Thyroid gland (tissue), 4 donors: ENCODE results near the gene SUPV3L1. TPM values are rescaled to one million over a fixed set of nuclear protein-coding genes. Genes with fewer than 3 reads are reported as not detected.

Experiments used
- DNase-seq, 2 donors: peaks; one replicate each; pipeline ENCODE4 v3.0.0-alpha.2; 2019
- H3K27ac ChIP-seq, 3 donors: fragments of 200-600 bp; sonication (generic); 1 replicate in 2 of 3; 2 replicates in 1 of 3; pipeline ENCODE4 v1.5.1; 2016 to 2019; ENCODE audit warnings: mild to moderate bottlenecking in 1 of 3, moderate library complexity in 1 of 3
- H3K27me3 ChIP-seq: fragments of 200-600 bp; sonication (generic); one replicate; pipeline ENCODE4 v1.5.1; 2019
- H3K36me3 ChIP-seq, 2 donors: fragments of 200-600 bp; sonication (generic); one replicate each; pipeline ENCODE4 v1.5.1; 2016 to 2019
- H3K4me1 ChIP-seq, 2 donors: fragments of 200-600 bp; sonication (generic); one replicate each; pipeline ENCODE4 v1.5.1; 2017 to 2019
- H3K4me3 ChIP-seq, 3 donors: fragments of 200-600 bp; sonication (generic); replicated peaks in 1 of 3; 1 replicate in 2 of 3; 2 replicates in 1 of 3; pipeline ENCODE4 v1.5.1; 2016; ENCODE audit warnings: mild to moderate bottlenecking in 1 of 3
- H3K9me3 ChIP-seq: fragments of 200-600 bp; sonication (generic); one replicate; pipeline ENCODE4 v1.5.1; 2017
- POLR2A ChIP-seq, 2 donors: fragments of 450-650 bp; IDR thresholded peaks; one replicate each; pipeline ENCODE4 v1.6.1; 2017; ENCODE audit warnings: antibody characterized with exemption in 2 of 2, mild to moderate bottlenecking in 2 of 2, moderate library complexity in 1 of 2
- WGBS, 2 donors: methylation state at CpG; one replicate each; pipeline ENCODE4 v1.1.5; 2017; 5-methylcytosine and 5-hydroxymethylcytosine counted together
- intact Hi-C: fragments of 100-400 bp; cut with DNase I; formaldehyde crosslinking; loops from one replicate; pipeline ENCODE4 v1.15.1; 2023
- total RNA-seq, 4 donors: library from RNA; depleted of rRNA; stranded (reverse); fragments of >200 nt; gene quantifications; one replicate each; pipeline ENCODE4 v1.2.3, GENCODE V29; 2016
- TF ChIP-seq, protein P1 (sequence below), 6 experiments: fragments of 200-600 bp in 3 of 6; fragments of 450-650 bp in 3 of 6; sonication (generic) in 3 of 6; IDR thresholded peaks; one replicate each; pipeline ENCODE4 v1.5.1; 2016 to 2019; ENCODE audit warnings: antibody characterized with exemption in 6 of 6, mild to moderate bottlenecking in 2 of 6, inconsistent platforms in 1 of 6, moderate library complexity in 1 of 6

SUPV3L1 gene
- total RNA-seq, 4 donors from 2014 or later: 25.1 to 31.6 (median 27.8) TPM

DNA sequence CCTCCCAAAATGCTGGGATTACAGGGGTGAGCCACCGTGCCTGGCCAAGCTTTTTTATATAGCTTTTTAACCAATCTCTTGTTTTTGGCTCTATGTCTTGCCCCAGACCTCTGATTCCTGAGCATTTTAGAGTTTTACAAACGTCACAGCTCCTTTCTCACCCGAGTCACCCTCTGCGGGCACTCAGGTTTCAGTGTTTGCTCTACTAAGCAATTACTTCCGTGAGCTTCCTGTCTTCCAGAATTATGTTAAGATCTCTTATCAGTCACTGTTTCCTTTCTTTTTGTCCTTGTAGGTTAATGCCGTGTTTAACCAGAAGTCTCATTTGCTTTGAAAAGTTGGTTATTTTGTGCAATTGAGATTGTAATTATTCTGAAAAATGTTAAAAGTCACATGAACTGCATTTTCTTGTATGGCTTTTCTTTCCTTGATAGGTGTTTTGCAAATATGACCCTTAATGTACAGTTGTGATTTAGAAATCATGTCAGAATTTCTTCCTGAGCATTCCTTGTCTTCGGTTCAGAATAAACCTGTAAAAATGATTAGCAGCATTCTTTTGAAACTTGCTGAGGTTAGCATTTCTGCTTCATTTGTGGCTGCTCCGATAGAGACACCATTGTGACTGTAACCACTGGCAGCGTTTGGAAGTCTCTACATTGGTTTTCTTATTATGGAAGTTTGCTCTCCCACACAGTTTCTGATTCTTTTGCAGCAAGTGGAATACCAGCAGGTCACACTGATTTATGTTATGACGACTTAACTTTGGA is 35.6 kb downstream of the SUPV3L1 start:
- H3K4me3 ChIP-seq: no peak overlapping the region
- H3K9me3 ChIP-seq: no peaks in the 10 kb centered on the region
- H3K4me1 ChIP-seq: peaks cover 4 to 11% of the 10 kb centered on the region in 2 donors
- DNase-seq: peak in 1 of 2 donors; percentile 43
- no peaks in the 10 kb centered on the region for H3K36me3 ChIP-seq
- intact Hi-C loops: no loop called here
- peak overlapping the region in 2 of 3 donors; percentile 26 to 28 for H3K27ac ChIP-seq
- TF ChIP-seq, protein P1, sequence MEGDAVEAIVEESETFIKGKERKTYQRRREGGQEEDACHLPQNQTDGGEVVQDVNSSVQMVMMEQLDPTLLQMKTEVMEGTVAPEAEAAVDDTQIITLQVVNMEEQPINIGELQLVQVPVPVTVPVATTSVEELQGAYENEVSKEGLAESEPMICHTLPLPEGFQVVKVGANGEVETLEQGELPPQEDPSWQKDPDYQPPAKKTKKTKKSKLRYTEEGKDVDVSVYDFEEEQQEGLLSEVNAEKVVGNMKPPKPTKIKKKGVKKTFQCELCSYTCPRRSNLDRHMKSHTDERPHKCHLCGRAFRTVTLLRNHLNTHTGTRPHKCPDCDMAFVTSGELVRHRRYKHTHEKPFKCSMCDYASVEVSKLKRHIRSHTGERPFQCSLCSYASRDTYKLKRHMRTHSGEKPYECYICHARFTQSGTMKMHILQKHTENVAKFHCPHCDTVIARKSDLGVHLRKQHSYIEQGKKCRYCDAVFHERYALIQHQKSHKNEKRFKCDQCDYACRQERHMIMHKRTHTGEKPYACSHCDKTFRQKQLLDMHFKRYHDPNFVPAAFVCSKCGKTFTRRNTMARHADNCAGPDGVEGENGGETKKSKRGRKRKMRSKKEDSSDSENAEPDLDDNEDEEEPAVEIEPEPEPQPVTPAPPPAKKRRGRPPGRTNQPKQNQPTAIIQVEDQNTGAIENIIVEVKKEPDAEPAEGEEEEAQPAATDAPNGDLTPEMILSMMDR (IDR thresholded peaks at IDR 0.05): no peak
- TF ChIP-seq POLR2A (IDR thresholded peaks at IDR 0.05): no peak
- no peaks in the 10 kb centered on the region for H3K27me3 ChIP-seq
- WGBS, 2 donors: 27 to 55% methylated on average over 10 of the region's 10 CpGs

DNA sequence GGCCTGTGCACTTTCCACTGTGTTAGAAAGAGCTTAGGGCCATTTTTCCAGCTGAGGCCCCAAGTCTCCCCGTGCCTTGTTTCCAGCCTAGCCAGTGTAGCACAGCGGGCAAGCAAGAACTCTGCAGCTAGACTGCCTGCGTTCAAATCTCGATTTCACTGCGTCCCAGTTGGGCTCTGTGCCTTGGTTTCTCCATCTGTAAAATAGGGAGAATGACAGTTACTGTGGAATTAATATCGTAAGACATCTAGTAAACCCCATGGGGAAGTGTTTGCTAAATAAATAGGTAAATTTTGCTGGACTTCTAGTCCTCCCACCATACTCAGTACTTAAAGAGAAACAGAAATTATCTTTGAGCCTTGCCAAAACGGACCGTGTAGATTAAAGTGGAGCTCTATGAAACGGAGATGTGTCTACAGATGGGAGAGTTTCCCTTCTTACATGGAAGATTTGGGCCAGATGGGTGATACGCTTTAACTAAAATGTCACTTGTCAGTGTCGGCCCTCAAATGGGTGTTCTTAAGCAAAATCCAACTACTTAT is 36.6 kb downstream of the SUPV3L1 start:
- intact Hi-C loops: no loop called here
- no peak for DNase-seq
- Histone ChIP-seq H3K27ac (no peak overlapping the region), H3K36me3 (no peaks in the 10 kb centered on the region), H3K27me3 (no peaks in the 10 kb centered on the region), H3K9me3 (no peaks in the 10 kb centered on the region), H3K4me1 (peaks cover 11 to 13% of the 10 kb centered on the region in 2 donors), H3K4me3 (no peak overlapping the region)
- WGBS, 2 donors: 93% methylated on average over 11 of the region's 11 CpGs
- TF ChIP-seq POLR2A (IDR thresholded peaks at IDR 0.05): no peak
- TF ChIP-seq, protein P1 (IDR thresholded peaks at IDR 0.05): no peak

DNA sequence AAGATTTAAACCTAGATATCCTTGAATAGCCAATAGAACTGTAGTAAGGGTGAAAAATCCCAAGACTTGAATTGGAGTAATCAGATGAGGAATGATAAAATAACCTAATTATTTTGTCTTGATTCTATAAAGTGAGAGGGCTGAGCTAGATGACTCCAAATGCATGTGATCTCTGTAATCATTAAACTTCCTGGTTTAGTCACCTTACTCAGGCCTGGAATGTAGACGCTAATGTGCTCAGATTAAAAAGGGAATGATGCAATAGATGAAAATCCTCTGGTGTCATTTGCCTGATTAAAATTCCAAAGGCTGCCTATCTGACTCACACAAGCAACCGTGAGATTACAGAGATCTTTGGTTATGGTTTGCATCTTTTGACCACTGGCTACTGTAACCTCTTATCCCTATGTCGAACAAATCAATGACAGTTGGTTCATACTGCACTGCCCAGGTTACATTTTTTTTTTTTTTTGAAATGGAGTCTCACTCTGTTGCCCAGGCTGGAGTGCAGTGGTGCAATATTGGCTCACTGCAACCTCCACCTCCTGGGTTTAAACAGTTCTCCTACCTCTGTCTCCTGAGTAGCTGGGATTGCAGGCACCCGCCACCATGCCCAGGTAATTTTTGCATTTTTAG is 37.2 kb downstream of the SUPV3L1 start:
- DNase-seq: no peak
- no peak overlapping the region for H3K27ac ChIP-seq
- H3K4me1 ChIP-seq: peaks cover 15 to 19% of the 10 kb centered on the region in 2 donors
- no peak overlapping the region for H3K4me3 ChIP-seq
- intact Hi-C loops: no loop called here
- no peaks in the 10 kb centered on the region for H3K27me3 ChIP-seq
- 93 to 97% methylated on average over 4 of the region's 4 CpGs for WGBS, 2 donors
- no peaks in the 10 kb centered on the region for H3K36me3 ChIP-seq
- no peak for TF ChIP-seq POLR2A (IDR thresholded peaks at IDR 0.05)
- TF ChIP-seq, protein P1 (IDR thresholded peaks at IDR 0.05): no peak
- H3K9me3 ChIP-seq: no peaks in the 10 kb centered on the region

DNA sequence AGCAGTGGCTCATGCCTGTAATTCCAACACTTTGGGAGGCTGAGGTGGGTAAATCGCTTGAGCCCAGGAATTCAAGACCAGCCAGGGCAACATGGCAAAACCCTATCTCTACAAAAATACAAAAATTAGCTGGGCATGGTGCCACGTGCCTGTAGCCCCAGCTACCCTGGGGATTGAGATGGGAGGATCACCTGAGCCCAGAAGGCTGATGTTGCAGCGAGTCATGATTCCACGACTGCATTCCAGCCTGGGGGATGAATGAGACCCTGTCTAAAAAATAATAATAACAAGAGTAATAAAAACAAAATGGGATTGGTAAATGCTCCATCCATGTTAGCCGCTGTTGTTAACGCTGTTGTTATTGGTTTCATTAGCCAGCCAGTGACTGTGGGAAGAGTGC is 38.8 kb downstream of the SUPV3L1 start:
- intact Hi-C loops: no loop called here
- no peaks in the 10 kb centered on the region for H3K9me3 ChIP-seq
- H3K4me3 ChIP-seq: no peak overlapping the region
- no peak for DNase-seq
- H3K4me1 ChIP-seq: peaks cover 21 to 24% of the 10 kb centered on the region in 2 donors
- H3K27ac ChIP-seq: peak overlapping the region in 2 of 3 donors; percentile 75 to 95
- H3K27me3 ChIP-seq: no peaks in the 10 kb centered on the region
- no peaks in the 10 kb centered on the region for H3K36me3 ChIP-seq
- TF ChIP-seq, protein P1 (IDR thresholded peaks at IDR 0.05): no peak
- TF ChIP-seq POLR2A (IDR thresholded peaks at IDR 0.05): no peak
- 90 to 92% methylated on average over 6 of the region's 6 CpGs for WGBS, 2 donors

DNA sequence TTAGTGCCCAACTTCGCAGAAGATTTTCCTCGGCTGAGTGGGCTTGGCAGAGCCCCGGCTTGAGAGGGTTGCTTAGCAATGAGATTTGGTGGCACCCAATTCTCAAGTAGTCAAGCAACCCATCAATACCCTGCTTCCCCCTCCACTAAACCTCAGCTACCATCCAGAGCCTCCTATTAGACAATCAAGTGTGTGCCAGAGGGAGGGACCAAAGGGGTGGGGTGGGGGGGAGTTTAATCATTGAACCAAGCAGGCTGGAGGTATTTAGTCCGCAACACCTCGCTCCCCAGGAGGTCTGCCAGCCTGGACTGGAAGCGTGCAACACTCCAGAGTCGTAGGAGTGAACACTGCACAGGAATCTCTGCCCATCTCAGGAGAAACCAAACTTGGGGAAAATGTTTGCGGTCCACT is 40.0 kb downstream of the SUPV3L1 start, which contains the start of gene HKDC1:
TSS of gene HKDC1 (plus strand) at position 292 of the 411 bp plus-strand sequence. CDS start at position 396, 104 bp downstream.
- H3K9me3 ChIP-seq: no peaks in the 10 kb centered on the region

More for the DNA sequence above, 40.0 kb downstream of the SUPV3L1 start, which contains the start of gene HKDC1:
- no peaks in the 10 kb centered on the region for H3K36me3 ChIP-seq
- peak in 1 of 2 donors; percentile 70 for TF ChIP-seq POLR2A (IDR thresholded peaks at IDR 0.05)
- TF ChIP-seq, protein P1 (IDR thresholded peaks at IDR 0.05): no peak
- intact Hi-C loops: no loop called here
- H3K27ac ChIP-seq: peak within 1 kb of the TSS; percentile 66 to 95 (median 81)
- H3K4me3 ChIP-seq: no peak within 1 kb of the TSS
- peak; percentile 90 to 91 for DNase-seq
- WGBS, 2 donors: 34 to 45% methylated on average over 7 to 8 of the region's 8 CpGs
- H3K27me3 ChIP-seq: no peaks in the 10 kb centered on the region
- peaks cover 21 to 26% of the 10 kb centered on the region in 2 donors for H3K4me1 ChIP-seq
